ENCODE measurements around the gene MSS51.

MSS51 gene

GRCh38 chr10:73433538-73433867 is at the start of gene MSS51:
MSS51 (minus strand) TSS chr10:73433561; CDS start chr10:73428284, 5,277 bp downstream.
- no peak for DNase-seq (ENCODE audit: low read depth)

GRCh38 chr10:73480158-73480557 is 46.8 kb upstream of the MSS51 start:
- DNase-seq (ENCODE audit: low read depth): no peak

GRCh38 chr10:73478636-73479035 is 45.3 kb upstream of the MSS51 start:
- DNase-seq (ENCODE audit: low read depth): no peak

GRCh38 chr10:73471226-73471625 is 37.9 kb upstream of the MSS51 start:
- no peak for DNase-seq (ENCODE audit: low read depth)

GRCh38 chr10:73469579-73469978 is 36.2 kb upstream of the MSS51 start:
- DNase-seq (ENCODE audit: low read depth): no peak

- DNase-seq (ENCODE audit: low read depth): no peak
Observed at GRCh38 chr10:73467206-73467605, 33.8 kb upstream of the MSS51 start.

- no peak for DNase-seq (ENCODE audit: low read depth)
Observed at GRCh38 chr10:73465978-73466726, 32.8 kb upstream of the MSS51 start.

GRCh38 chr10:73460897-73461296 is 27.5 kb upstream of the MSS51 start:
- DNase-seq (ENCODE audit: low read depth): no peak

GRCh38 chr10:73459683-73460314 is 26.4 kb upstream of the MSS51 start:
- no peak for DNase-seq (ENCODE audit: low read depth)

- DNase-seq (ENCODE audit: low read depth): no peak
Observed at GRCh38 chr10:73456187-73456890, 23.0 kb upstream of the MSS51 start.

GRCh38 chr10:73449113-73449512 is 15.8 kb upstream of the MSS51 start:
- DNase-seq (ENCODE audit: low read depth): no peak

GRCh38 chr10:73448384-73448783 is 15.0 kb upstream of the MSS51 start:
- DNase-seq (ENCODE audit: low read depth): no peak

- DNase-seq (ENCODE audit: low read depth): no peak
Observed at GRCh38 chr10:73446926-73447325, 13.6 kb upstream of the MSS51 start.

- no peak for DNase-seq (ENCODE audit: low read depth)
Observed at GRCh38 chr10:73444457-73444856, 11.1 kb upstream of the MSS51 start.

GRCh38 chr10:73439605-73440312 is 6.4 kb upstream of the MSS51 start:
- no peak for DNase-seq (ENCODE audit: low read depth)

- no peak for DNase-seq (ENCODE audit: low read depth)
Observed at GRCh38 chr10:73439055-73439454, 5.7 kb upstream of the MSS51 start.

- DNase-seq (ENCODE audit: low read depth): no peak
Observed at GRCh38 chr10:73432646-73433537, 469 bp downstream of the MSS51 start.

GRCh38 chr10:73426318-73426717 is 7.0 kb downstream of the MSS51 start:
- DNase-seq (ENCODE audit: low read depth): no peak

- DNase-seq (ENCODE audit: low read depth): no peak
Observed at GRCh38 chr10:73424478-73424877, 8.9 kb downstream of the MSS51 start.

- no peak for DNase-seq (ENCODE audit: low read depth)
Observed at GRCh38 chr10:73423309-73423708, 10.1 kb downstream of the MSS51 start.

- no peak for DNase-seq (ENCODE audit: low read depth)
Observed at GRCh38 chr10:73416571-73416970, 16.8 kb downstream of the MSS51 start.

All from activated gamma-delta T cell treated with anti-CD3 and anti-CD28 coated beads, Interleukin-2, amount 50 U/mL, for 16 hours (primary cell).